HG02610 (cell line): ENCODE data around the gene C22orf15.

ENCODE experiments used
- ATAC-seq: cut with Tn5 transposase; IDR thresholded peaks from one replicate; pipeline ENCODE4 v1.9.1; 2021; ENCODE audit warnings: mild to moderate bottlenecking, moderate library complexity; ENCODE audit not compliant: unreplicated experiment

Gene C22orf15

GRCh38 chr22:23750367-23750713, 12.4 kb upstream of the C22orf15 start:
- ATAC-seq, result no peak

- peak; percentile 74 for ATAC-seq
Observed at GRCh38 chr22:23750714-23751440, 11.9 kb upstream of the C22orf15 start, which contains the start of gene ZNF70. Gene ZNF70, minus strand, starts transcription at chr22:23751112. Its CDS starts 5,972 bp downstream, at chr22:23745140.

GRCh38 chr22:23751441-23751996, 11.3 kb upstream of the C22orf15 start:
- ATAC-seq, result peak; percentile 7

- ATAC-seq, result no peak
Observed at GRCh38 chr22:23752090-23752691, 10.6 kb upstream of the C22orf15 start.

- no peak for ATAC-seq
Observed at GRCh38 chr22:23752750-23753149, 10.0 kb upstream of the C22orf15 start.

- no peak for ATAC-seq
Observed at GRCh38 chr22:23753385-23753784, 9.4 kb upstream of the C22orf15 start.

- ATAC-seq, result no peak
Observed at GRCh38 chr22:23754220-23754919, 8.4 kb upstream of the C22orf15 start, which contains the start of gene VPREB3. Gene VPREB3, minus strand, starts transcription at chr22:23754425. Its CDS starts 62 bp downstream, at chr22:23754363.

- ATAC-seq, result no peak
Observed at GRCh38 chr22:23754980-23755636, 7.7 kb upstream of the C22orf15 start.

GRCh38 chr22:23755711-23756110, 7.1 kb upstream of the C22orf15 start:
- no peak for ATAC-seq

GRCh38 chr22:23756891-23757290, 5.9 kb upstream of the C22orf15 start:
- no peak for ATAC-seq

GRCh38 chr22:23759566-23759965, 3.2 kb upstream of the C22orf15 start:
- no peak for ATAC-seq

GRCh38 chr22:23760056-23760455, 2.7 kb upstream of the C22orf15 start:
- no peak for ATAC-seq

GRCh38 chr22:23763579-23763945, 772 bp downstream of the C22orf15 start:
- no peak for ATAC-seq

- ATAC-seq, result no peak
Observed at GRCh38 chr22:23763954-23764353, 1.2 kb downstream of the C22orf15 start.

GRCh38 chr22:23764899-23765881, 2.4 kb downstream of the C22orf15 start:
- no peak for ATAC-seq

- no peak for ATAC-seq
Observed at GRCh38 chr22:23767303-23767672, 4.5 kb downstream of the C22orf15 start.

GRCh38 chr22:23767673-23768548, 5.1 kb downstream of the C22orf15 start, which contains the start of gene CHCHD10:
Gene CHCHD10, minus strand, starts transcription at chr22:23767972. Its CDS starts 98 bp downstream, at chr22:23767874.
- ATAC-seq, result peak; percentile 42

GRCh38 chr22:23769321-23769965, 6.7 kb downstream of the C22orf15 start:
- ATAC-seq, result no peak
